Cardiac muscle cell (in vitro differentiated cells and primary cell): ENCODE measurements around the gene PARVA. TPM values are rescaled to one million over a fixed set of nuclear protein-coding genes. Genes with fewer than 3 reads are reported as not detected.
A peak's percentile ranks its signal among the peaks of the same experiment; 100 is the strongest.

Source experiments
- DNase-seq, 2 donors: peaks; one replicate each; pipeline versions ENCODE4 v3.0.0 to v3.0.0-alpha.2; 2010 to 2017; ENCODE audit warnings: low read depth in 1 of 2, low spot score in 1 of 2
- H3K27ac ChIP-seq: fragments of 200-600 bp; sonication (generic); 2 replicates; pipeline ENCODE4 v1.5.1; 2016
- H3K27me3 ChIP-seq: fragments of 200-600 bp; sonication (generic); 2 replicates; pipeline ENCODE4 v1.6.0; 2016; ENCODE audit warnings: control low read depth
- H3K36me3 ChIP-seq: fragments of 200-600 bp; sonication (generic); 2 replicates; pipeline ENCODE4 v1.5.1; 2016; ENCODE audit warnings: control low read depth
- H3K4me1 ChIP-seq: fragments of 200-600 bp; sonication (generic); 2 replicates; pipeline ENCODE4 v1.8.1; 2017; ENCODE audit warnings: low read depth, mild to moderate bottlenecking, mixed run types
- H3K4me3 ChIP-seq: fragments of 200-600 bp; sonication (generic); 2 replicates; pipeline ENCODE4 v1.5.1; 2016; ENCODE audit warnings: mild to moderate bottlenecking
- H3K9me3 ChIP-seq: fragments of 200-600 bp; sonication (generic); 2 replicates; pipeline ENCODE4 v1.5.1; 2017; ENCODE audit warnings: low read depth, mild to moderate bottlenecking, control low read depth
- CTCF ChIP-seq: IDR thresholded peaks from 2 replicates; pipeline ENCODE4 v1.5.1; 2012; ENCODE audit warnings: low read depth, mild to moderate bottlenecking, low read length
- polyA plus RNA-seq: library from polyadenylated mRNA; unstranded; fragments of >200 nt; fragmentation: Nextera tagmentation; extraction: Ambion mirVana; gene quantifications from 2 replicates; pipeline ENCODE4 v1.2.1, GENCODE V29; 2016
- total RNA-seq: library from RNA; depleted of rRNA; stranded (reverse); fragments of >200 nt; gene quantifications from 2 replicates; pipeline ENCODE4 v1.2.3, GENCODE V29; 2016

The PARVA gene
- total and polyA plus RNA-seq, 2 experiments from 2014 or later = 13.0 to 24.2 TPM

GRCh38 chr11:12453243-12453642, 75.9 kb downstream of the PARVA start:
- no peak overlapping the region for H3K4me3 ChIP-seq
- peak overlapping the region; percentile 68 for H3K27ac ChIP-seq
- H3K36me3 ChIP-seq = no peaks in the 10 kb centered on the region
- peak in 1 of 2 donors; percentile 32 for DNase-seq
- H3K4me1 ChIP-seq = peaks cover 13% of the 10 kb centered on the region
- H3K27me3 ChIP-seq = no peaks in the 10 kb centered on the region
- no peak for TF ChIP-seq CTCF
- no peaks in the 10 kb centered on the region for H3K9me3 ChIP-seq

- no peak for TF ChIP-seq CTCF
- H3K27ac ChIP-seq = no peak overlapping the region
Measured at GRCh38 chr11:12454782-12455181, 77.4 kb downstream of the PARVA start.

GRCh38 chr11:12455938-12456337, 78.6 kb downstream of the PARVA start:
- TF ChIP-seq CTCF = no peak
- DNase-seq = peak in 1 of 2 donors; percentile 48
- H3K27ac ChIP-seq = no peak overlapping the region
- no peak overlapping the region for H3K4me3 ChIP-seq
- no peaks in the 10 kb centered on the region for H3K9me3 ChIP-seq
- peaks cover 13% of the 10 kb centered on the region for H3K4me1 ChIP-seq
- no peaks in the 10 kb centered on the region for H3K27me3 ChIP-seq
- no peaks in the 10 kb centered on the region for H3K36me3 ChIP-seq

More at GRCh38 chr11:12454782-12455181, 77.4 kb downstream of the PARVA start:
- Histone ChIP-seq H3K4me1 (peaks cover 13% of the 10 kb centered on the region), H3K4me3 (no peak overlapping the region), H3K9me3 (no peaks in the 10 kb centered on the region), H3K36me3 (no peaks in the 10 kb centered on the region), H3K27me3 (no peaks in the 10 kb centered on the region)
- DNase-seq = no peak

- DNase-seq = peak in 1 of 2 donors; percentile 26
- peaks cover 13% of the 10 kb centered on the region for H3K4me1 ChIP-seq
- no peak overlapping the region for H3K27ac ChIP-seq
- H3K9me3 ChIP-seq = no peaks in the 10 kb centered on the region
- no peak for TF ChIP-seq CTCF
- H3K4me3 ChIP-seq = no peak overlapping the region
- H3K27me3 ChIP-seq = no peaks in the 10 kb centered on the region
- no peaks in the 10 kb centered on the region for H3K36me3 ChIP-seq
Measured at GRCh38 chr11:12456651-12457579, 79.5 kb downstream of the PARVA start.

GRCh38 chr11:12458042-12458441, 80.7 kb downstream of the PARVA start:
- no peak overlapping the region for H3K27ac ChIP-seq
- no peak for TF ChIP-seq CTCF
- peaks cover 10% of the 10 kb centered on the region for H3K4me1 ChIP-seq
- no peaks in the 10 kb centered on the region for H3K36me3 ChIP-seq
- DNase-seq = no peak
- no peaks in the 10 kb centered on the region for H3K9me3 ChIP-seq
- no peak overlapping the region for H3K4me3 ChIP-seq
- no peaks in the 10 kb centered on the region for H3K27me3 ChIP-seq
